GM13977 (cell line): Measurements from ENCODE around the gene SPAG7.
"Not testable (repeated sequence)": the region's sequence is repeated elsewhere in the genome, so short reads cannot be mapped to it uniquely, and the experiment has no call there.

Source experiments
- DNase-seq: peaks from one replicate; pipeline ENCODE4 v3.0.0; 2012; ENCODE audit warnings: low spot score
- CTCF ChIP-seq: IDR thresholded peaks from 2 replicates; pipeline ENCODE4 v1.5.1; 2012; ENCODE audit warnings: mild to moderate bottlenecking, control low read depth; ENCODE audit not compliant: insufficient read depth; ENCODE audit errors: extremely low read depth, missing control alignments
- in situ Hi-C: fragments of 300-500 bp; cut with MboI; formaldehyde crosslinking; loops from one replicate; pipeline ENCODE4 v1.12.0; 2022; ENCODE audit warnings: low sequenced_read_pairs, low pct_unique_long_range_greater_than_20kb, mixed read lengths, inconsistent platforms; ENCODE audit not compliant: unreplicated experiment

The SPAG7 gene

GRCh38 chr17:4933646-4934045, 34.0 kb downstream of the SPAG7 start:
- no peak for DNase-seq
- in situ Hi-C loops, result no loop called here
- TF ChIP-seq CTCF, result no peak

- TF ChIP-seq CTCF, result no peak
- in situ Hi-C loops, result no loop called here
- DNase-seq, result no peak
These were observed 34.9 kb downstream of the SPAG7 start for GRCh38 chr17:4932756-4933155.

GRCh38 chr17:4931963-4932362, 35.7 kb downstream of the SPAG7 start, which contains the start of gene GP1BA:
GP1BA (plus strand) TSS chr17:4932277; CDS start chr17:4932605, 328 bp downstream.
- no peak for TF ChIP-seq CTCF
- DNase-seq, result peak; percentile 51
- in situ Hi-C loops, result no loop called here

GRCh38 chr17:4928881-4929280, 38.7 kb downstream of the SPAG7 start:
- in situ Hi-C loops, result no loop called here
- DNase-seq, result no peak
- TF ChIP-seq CTCF, result no peak

- DNase-seq, in situ Hi-C loops: not testable (repeated sequence)
These were observed 40.9 kb downstream of the SPAG7 start for GRCh38 chr17:4926577-4927335.

- no peak for DNase-seq
- in situ Hi-C loops, result no loop called here
- TF ChIP-seq CTCF, result no peak
These were observed 46.3 kb downstream of the SPAG7 start for GRCh38 chr17:4921320-4921719.

- in situ Hi-C loops, result no loop called here
- no peak for DNase-seq
- no peak for TF ChIP-seq CTCF
These were observed 47.1 kb downstream of the SPAG7 start for GRCh38 chr17:4920351-4921048.
